ENCODE results near the gene MSI2.
"Not testable (repeated sequence)": the region's sequence is repeated elsewhere in the genome, so short reads cannot be mapped to it uniquely, and the experiment has no call there.

Gene MSI2

DNA sequence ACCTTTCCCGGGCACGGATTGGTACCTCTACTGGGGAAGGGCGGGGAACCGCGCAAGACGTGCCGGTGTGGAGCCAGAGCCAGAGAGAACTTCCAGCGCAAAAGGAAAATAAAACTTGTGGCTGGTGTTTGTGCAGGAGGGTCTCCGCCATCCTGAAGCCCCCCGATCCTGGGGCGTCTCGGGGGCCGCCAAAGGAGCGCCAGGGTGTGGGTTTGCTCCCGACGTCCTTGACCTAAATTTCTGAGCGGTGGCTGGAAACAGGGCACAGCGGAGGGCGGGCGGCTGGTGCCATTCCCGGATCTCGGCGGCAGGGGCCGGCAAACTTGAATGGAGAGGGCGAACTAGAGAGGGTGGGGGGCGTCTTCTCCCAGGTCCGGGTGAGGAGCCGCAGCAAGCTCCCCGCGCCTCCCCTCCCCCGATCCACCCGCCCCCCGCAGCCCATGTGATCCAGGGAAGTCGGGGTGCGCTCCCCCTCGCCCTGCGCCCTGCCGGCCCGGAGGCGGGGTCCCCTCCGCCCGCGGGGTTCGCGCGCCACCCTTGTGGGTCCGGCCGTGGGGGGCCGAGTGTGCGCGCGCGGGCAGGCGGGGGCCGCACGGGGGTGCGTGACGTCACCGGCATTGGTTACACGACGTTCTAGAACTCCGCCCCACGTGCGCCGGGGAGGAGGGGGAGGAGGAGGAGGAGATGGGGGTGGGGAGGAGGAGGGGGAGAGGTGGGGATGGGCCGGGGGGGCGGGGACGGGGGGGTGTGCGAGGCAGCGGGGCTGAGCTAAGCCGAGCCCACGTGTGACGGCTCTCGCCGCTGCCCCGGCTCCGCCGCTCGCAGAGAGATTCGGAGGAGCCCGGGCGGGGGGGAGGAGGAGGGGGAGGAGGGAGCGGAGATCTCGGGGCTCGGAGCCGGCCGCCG is at the start of gene MSI2:
TSS of gene MSI2 (plus strand) at position 748 of the 906 bp plus-strand sequence. CDS start 220 bp downstream, outside the sequence.
- peak; percentile 35 for DNase-seq

DNA sequence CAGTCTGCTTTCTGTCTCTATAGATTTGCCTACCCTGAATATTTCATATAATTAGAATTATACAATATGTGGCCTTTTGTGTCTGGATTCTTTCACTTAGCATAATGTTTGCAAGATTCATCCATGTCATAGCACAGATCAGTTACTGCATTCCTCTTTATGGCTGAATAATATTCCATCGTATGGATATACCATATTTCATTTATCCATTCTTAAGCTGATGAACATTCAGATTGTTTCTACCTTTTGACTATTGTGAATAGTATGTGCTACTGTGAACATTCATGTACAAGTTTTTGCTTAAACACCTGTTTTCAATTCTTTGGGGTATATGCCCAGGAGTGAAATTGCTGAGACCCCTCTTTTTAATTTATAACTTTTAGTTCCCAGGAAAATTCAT is 49.4 kb upstream of the MSI2 start:
- DNase-seq = no peak

DNA sequence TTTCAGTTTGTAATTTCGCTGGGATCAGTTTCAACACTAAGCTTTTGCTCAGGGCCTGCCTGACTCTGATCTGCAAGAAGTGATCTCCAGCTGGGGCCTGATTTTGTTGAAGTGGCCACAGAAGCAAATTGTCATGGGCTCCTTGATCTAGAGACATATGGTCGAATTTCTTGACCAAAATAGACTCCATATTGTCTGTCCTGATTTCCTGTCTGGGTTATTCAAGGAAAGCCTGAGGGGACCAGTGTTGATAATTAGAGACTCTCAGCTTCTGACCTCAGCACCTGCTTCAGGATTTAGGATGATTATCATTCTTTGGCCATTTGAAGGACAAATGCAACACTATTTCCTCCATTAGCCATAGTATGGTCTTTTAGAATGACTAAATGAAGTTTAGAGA is 48.9 kb upstream of the MSI2 start:
- no peak for DNase-seq

DNA sequence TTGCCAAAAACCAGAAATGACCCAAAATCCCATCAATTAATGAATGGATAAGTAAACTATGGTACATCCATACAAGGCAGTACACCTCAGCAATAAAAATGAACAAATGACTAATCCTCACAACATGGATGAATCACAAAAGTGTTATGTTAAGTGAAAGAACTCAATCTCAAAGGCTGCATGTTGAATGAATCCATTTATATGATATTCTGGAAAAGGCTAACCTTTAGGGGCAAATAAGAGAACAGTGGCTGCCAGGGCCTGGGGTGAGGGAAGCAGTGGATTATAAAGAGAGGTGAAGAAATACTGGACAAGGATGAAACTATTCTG is 46.1 kb upstream of the MSI2 start:
- peak; percentile 5 for DNase-seq

DNA sequence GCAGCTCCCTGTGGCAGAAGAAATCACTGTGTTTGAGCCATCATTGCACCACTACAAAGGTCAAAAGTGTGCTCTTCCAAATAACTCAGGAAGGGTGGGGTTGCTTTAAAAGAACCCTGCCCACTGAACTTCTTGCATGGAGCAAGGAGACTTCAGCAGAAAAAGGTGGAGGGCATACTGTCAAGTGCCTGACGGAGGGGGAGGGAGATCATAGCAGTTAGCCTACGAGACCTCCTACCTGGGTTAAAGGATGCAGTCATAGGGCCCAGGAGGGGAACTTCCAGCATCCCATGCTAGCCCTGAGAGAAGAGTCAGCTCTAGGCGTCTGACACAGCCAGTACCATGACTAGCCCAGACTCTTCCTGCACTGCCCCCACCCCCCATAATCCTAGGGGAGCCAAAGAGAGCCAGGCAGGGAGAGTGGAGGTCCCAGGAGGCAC is 45.3 kb upstream of the MSI2 start:
- DNase-seq = no peak

DNA sequence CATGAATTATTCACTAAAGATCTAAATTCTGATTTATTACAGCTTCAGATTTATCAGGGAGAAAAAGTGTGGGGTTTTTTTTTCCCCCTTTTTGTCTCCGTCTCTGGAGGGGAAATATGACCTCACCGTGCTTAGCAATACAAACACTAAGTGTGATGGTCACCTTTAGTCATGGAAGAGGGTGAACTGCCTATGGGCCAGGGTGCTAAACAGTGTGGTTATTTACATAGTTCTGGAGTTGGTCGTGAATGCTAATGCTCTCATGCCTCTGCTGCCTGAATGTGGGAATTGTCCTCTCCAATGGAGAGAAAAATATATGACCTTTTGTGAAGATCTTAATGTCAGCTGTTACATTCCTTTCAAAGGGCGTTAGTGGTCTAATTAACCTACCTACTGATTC is 44.8 kb upstream of the MSI2 start:
- peak; percentile 6 for DNase-seq

DNA sequence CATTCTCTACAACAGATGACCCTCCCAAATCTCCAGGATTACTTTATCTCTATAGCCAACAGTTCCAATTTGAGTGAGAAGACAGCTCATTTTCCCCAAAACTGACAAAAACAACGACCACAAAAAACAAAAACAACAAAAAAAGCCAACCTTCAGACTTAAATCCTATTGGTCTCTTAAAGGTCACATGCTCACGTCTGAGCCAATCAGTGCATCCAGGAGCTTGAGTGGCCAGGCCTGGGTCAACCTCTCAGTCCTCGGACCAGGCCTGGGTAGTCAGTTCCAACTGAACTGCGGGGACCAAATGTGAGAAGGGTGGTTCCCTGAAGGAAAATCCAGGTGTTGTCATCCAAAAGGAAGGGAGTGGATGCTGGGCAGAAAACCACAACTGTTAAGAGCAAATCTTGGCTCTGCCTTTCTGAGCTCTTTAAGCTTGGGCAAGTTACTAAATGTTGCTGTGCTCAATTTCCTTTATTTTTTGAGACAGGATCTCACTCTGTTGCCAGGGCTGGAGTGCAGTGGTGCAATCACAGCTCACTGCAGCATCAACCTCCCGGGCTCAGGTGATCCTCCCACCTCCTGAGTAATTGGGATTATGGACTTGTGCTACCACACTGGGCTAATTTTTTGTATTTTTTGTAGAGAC is 43.0 kb upstream of the MSI2 start:
- DNase-seq = no peak

DNA sequence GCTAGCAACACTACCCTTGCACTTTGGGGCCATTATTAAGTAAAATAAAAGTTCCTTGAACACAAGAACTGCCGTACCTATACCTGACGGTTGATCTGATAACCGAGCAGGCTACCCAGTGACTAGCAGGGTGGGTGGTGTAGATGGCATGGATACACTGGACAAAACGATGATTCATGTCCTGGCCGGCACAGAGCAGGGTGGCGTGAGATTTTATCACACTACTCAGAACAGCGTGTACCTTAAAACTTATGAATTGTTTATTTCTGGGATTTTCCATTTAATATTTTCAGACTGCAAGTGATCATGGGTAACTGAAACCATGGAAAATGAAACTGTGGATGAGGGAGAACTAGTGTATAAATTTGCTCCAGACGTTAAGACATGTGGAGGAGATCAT is 41.0 kb upstream of the MSI2 start:
- no peak for DNase-seq

DNA sequence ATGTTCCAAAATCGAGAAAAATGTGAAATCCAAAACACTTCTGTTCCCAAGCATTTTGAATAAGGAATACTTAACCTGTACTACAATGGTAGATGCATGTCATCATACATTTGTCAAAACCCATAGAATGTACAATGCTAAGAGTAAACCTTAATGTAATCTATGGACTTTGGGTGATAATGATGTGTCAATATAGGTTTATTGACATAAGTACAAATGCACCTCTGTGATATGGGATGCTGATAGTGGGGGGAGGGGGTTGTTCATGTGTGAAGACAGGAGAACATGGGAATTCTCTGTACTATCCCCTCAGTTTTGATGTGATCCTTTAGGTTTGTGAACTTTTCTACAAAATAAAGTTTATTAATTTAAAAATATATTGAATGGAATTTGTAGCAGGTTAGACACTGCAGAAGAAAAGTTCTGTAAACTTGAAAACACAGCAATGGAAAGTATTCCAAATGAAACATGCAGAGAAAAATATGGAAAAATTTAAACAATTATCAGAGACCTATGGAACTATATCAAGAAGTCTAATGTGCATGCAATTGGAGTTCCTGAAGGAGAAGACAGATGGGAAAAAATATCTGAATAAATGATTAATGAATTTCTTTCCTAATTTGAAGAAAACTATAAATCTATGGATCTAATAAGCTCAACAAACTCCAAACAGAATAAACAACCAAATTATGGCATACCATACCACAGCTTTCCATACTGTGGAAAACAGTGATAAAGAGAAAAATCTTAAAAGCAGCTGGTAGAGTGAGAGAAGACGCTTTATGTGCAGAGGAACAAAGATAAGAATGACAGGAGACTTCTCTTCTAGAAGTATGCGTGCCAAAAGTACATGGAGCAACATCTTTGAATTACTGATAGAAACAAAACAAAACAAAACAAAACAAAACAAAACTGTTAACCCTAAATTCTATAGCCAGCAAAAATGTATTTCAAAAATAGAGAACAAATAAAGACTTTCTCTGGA is 34.7 kb upstream of the MSI2 start:
- no peak for DNase-seq

DNA sequence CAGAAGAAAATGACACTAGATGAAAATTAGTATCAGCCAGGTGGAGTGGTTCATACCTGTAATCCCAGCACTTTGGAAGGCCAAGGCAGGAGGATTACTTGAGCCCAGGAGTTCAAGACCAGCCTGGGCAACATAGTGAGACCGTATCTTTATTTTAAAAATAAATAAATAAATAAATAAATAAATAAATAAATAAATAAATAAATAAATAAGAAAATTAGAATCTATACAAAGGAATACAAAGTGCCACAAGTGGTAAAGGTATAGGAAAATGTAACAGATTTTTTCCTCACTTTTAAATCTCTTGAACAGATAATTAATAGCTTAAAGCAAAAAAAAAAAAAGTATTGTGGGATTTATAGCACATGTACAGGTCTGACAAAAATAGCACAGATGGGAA is 33.9 kb upstream of the MSI2 start:
- DNase-seq = not testable (repeated sequence)

DNA sequence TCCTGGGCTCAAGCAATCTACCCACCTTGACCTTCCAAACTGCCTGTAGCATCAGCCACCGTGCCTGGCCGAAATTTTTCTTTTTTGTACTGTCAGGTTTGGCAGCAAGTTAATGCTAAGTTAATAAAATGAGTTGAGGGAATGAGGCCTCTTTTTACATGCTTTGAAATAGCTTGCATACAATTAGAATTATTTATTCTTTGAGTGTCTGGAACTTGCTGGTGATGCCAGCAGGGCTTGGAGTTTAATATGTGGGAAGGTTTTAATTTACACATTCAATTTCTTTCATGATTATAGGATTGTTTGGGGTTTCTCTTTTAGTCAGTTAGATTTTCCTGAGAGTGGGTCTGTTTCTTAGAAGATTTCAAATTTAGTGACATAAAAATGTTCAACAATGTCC is 31.2 kb upstream of the MSI2 start:
- DNase-seq = no peak

DNA sequence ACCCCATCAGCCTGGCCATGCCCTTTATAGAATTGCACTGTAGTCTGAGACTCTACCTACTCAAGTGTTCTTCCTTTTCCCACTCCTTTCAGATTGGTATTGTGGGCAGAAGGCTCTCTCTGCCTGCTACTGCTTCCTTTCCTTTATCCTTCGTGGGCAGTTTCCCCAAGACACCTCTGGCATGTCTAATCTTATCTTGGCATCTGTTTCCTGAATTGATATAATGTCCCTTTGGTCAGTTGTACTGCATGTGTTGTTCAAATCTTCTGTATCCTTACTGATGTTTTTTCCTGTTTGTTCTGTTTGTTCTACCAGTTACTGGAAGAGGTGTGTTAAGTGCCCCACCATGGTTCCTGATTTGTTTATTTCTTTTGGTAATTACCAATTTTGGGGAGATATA is 29.5 kb upstream of the MSI2 start:
- DNase-seq = no peak

DNA sequence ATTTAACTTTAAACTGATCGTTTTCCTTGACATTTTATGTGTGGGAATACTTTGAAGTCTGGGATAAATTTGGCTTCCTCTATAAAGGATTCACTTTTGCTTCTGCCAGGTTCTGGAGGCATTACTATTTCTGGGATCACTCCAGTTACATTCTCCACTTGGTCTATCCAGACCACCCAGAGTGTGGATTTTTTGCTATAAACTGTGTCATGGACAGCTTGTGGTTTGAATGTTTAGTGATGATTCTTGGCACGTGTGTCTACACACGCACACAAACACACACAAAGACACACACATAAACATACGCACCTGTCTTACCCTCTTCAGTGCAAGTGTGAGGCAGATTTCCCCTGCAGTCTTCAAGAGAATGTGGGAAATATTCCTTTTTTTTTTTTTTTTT is 27.4 kb upstream of the MSI2 start:
- no peak for DNase-seq

DNA sequence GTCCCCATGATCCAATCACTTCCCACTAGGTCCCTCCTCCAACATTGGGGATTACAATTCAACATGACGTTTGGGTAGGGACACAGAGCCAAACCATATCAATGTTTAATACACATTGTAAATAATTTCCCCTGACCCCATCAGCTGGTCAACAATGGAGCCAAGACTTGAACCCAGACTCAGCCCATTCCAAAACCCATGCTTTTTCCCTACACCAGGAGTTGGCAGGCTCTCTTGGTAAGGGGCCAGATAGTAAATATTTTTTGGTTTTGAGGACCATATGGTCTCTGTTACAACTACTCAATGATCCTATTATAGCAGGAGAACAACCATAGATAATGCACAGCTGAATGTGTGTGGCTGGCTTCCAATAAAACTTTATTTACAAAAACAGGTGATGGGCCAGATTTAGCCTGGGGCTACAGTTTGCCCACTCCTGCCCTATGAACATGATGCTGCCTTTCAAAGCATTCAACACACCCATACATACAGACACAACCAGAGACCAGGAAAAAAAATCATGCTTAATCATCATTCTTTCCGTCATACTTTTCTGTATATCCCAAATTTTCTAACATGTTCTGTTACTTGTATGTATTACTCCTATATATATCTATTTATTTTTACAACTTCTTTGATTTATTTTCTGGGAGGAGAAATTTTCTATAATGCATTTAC is 22.1 kb upstream of the MSI2 start:
- DNase-seq = no peak

DNA sequence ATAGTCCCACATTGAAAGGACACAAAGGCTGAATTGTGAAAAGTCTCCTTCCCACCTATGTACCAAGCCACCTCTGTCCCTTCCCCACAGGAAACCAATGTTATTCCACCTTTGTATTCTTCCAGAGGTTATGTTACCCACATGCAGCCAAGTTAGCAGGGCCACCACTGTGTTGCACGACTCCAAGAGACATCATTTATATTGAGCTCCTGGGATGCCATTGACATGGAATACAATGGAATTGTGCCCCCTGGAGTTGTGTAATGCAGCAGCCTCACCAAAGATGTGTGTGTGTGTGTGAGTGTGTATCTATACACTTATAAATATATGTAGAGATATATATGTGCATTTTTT is 21.6 kb upstream of the MSI2 start:
- DNase-seq = no peak

DNA sequence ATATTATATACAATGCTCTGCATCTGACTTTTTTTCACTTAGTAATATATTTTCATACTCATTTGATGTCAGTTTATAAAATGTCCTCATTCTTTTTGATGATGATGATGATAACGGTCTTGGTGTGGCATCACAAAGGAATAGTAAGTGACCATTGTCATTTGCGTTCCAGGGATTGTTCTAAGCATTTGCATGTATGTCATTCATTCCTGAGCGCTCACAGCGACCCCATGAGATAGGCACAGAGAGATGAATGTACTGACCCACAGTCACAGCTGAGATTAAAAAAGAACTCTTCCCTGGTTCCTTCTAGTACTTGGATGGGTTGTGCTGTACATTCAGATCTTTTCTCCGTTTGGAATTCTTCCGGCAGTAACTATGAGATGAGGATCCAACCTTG is 21.2 kb upstream of the MSI2 start:
- DNase-seq = no peak

DNA sequence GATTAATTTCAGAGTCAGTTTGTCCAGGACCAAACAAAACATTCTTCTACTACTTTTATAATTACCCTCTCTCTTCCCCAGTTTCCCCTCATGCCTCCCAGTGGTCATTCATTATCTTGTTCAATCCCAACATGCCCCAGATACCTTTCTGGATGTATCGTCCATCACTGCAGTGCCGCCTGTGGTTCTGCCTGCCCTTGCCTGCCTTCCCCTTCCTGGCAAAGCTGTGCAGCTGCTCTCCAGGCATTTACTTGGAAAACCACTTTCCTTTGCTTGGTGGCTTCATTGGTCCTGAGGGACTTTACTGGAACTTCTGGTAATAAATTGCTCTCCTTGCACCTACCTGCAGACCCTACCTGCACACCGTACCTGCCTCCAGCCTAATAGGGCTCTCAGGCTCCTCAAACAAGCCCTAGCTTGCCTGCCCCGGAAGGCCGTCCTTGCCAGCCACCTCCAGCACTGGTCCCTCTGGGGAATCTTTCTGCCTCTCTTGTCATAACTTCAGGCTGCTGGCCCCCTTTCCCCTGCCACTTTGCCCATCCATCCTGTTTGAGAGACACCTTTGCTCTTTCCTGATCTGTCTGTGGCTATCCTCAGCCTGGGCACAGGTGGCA is 19.5 kb upstream of the MSI2 start:
- DNase-seq = no peak

DNA sequence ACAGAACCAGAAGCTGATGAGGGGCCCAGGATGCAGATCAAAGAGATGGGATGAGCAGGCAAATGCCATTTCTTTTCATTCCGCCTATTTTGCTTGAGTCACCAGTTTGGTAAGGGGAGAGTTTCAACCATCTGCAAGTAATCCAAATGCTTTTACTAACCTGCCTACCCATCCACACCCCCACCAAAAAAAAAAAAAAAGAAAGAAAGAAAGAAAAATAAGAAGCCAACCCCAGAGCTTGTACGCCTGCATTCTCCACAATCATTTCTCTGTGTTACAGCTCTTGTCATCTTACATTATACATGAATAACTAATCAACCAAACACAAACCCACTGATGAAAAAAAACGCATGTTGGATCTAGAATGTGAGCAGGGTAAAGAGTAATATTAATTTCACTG is 15.7 kb upstream of the MSI2 start:
- no peak for DNase-seq

DNA sequence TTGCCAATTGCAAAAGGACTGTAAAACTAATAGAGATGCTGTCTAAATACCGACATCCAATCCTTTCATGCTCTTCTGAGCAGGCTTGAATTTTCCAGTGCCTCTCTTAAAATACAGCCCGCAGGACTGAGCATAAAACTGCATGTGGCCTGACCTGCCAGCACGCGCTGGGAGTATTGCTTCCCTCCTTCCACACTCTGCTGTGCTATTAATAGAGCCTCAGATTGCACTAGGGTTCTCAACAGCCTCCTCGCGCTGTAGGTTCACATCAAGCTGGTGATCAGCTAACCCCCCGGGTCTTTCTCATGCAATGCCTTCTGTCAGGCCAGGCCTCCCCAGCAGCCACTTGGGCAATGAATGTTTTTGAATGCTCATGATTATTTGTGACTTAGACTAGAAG is 14.2 kb upstream of the MSI2 start:
- no peak for DNase-seq

DNA sequence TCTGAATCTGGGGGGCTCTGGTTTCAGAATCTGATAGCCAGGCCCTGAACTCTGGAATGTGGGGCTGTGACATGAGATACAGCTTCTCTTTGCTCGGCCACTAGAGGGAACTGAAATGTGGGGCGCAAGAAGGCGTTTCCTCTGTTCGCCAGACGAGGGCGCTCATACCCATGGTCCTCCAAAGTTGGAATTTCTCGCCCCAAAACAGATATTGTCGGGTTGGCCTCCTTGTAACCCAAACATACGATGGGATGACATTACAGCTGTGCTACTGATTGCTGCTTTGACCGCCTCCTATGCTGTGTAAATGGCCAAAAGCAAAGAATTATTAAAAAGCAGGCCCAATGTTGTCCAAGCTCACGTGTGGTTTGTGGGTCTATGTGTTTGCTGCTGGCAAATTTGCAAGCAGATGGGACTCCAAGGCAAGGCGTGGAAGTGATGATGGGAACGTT is 13.1 kb upstream of the MSI2 start:
- peak; percentile 47 for DNase-seq

DNA sequence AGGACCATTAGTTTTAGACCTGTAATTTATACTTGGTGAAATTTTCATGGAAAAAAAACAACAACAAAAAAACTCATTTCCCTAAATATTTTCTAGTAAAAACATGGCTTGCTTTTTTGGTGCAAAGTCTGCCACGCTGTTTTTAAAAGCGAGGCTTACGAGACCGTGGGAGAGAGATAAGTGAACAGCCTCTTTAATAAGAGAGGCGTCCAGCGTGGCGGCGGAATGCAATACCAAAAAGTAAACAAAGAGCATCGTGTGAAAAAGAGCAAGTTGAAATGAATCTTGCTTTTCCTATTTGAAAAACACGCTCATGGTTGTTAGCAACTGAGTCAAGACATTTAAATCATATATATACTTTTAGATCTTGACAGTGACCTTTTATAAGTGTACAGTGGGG is 10.5 kb upstream of the MSI2 start:
- no peak for DNase-seq

DNA sequence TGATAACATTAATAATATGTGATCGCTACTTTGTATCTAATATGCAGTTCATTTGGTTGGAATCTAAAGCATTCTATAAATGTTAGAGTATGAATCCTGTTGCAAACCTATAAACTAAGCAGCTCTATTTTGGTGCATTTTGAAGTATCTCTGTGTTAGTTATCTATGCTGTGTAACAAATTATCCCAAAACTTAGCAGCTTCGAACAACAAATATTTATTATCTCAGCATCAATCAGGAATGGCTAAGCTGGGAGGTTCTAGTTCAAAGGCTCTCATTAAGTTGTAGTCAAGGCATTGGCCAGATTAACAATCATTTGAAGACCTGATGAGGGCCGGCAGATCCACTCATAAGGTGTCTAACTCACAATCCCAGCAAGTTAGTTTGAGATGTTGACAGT is 10.1 kb upstream of the MSI2 start:
- no peak for DNase-seq
